Pulmonary artery endothelial cell (primary cell): ENCODE data around the gene KRTAP1-1. TPM values are rescaled to one million over a fixed set of nuclear protein-coding genes. Genes with fewer than 3 reads are reported as not detected.
"Not testable (repeated sequence)": the region's sequence is repeated elsewhere in the genome, so short reads cannot be mapped to it uniquely, and the experiment has no call there.

Source experiments
- DNase-seq: peaks from one replicate; pipeline ENCODE4 v3.0.0-alpha.2; 2011; ENCODE audit warnings: low read depth, low spot score
- total RNA-seq: library from RNA; depleted of rRNA; stranded (reverse); fragments of >200 nt; gene quantifications from 2 replicates; pipeline ENCODE4 v1.2.3, GENCODE V29; 2014

The KRTAP1-1 gene
- total RNA-seq, 1 donor from 2014 or later: not detected

- no peak for DNase-seq
Observed at GRCh38 chr17:41012326-41013120, 28.7 kb downstream of the KRTAP1-1 start.

GRCh38 chr17:41010441-41010840 is 30.8 kb downstream of the KRTAP1-1 start:
- DNase-seq: no peak

DNA sequence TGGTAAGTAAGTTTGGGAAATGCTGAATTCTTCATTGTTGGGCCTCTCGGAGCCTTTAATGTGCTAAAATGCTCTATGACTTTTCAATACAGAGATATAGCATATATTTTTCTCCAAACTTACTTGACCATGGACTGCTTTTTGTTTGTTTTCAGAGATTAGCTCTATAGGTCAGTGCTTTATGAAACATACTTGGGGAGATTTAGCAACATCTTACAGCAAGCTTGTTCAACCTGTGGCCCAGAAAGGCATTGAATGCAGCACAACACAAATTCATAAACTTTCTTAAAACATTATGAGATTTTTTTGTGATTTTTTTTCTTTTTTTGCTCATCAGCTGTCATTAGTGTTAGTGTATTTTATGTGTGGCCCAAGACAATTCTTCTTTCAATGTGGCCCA is 31.3 kb downstream of the KRTAP1-1 start:
- DNase-seq: no peak

GRCh38 chr17:41009301-41009760 is 31.9 kb downstream of the KRTAP1-1 start:
- DNase-seq: no peak

- no peak for DNase-seq
Observed at GRCh38 chr17:41008811-41009210, 32.4 kb downstream of the KRTAP1-1 start, which contains the start of gene KRTAP3-1. KRTAP3-1 (minus strand) TSS chr17:41009128; CDS start chr17:41009074, 54 bp downstream.

- no peak for DNase-seq
Observed at GRCh38 chr17:41004397-41004796, 36.9 kb downstream of the KRTAP1-1 start.

DNA sequence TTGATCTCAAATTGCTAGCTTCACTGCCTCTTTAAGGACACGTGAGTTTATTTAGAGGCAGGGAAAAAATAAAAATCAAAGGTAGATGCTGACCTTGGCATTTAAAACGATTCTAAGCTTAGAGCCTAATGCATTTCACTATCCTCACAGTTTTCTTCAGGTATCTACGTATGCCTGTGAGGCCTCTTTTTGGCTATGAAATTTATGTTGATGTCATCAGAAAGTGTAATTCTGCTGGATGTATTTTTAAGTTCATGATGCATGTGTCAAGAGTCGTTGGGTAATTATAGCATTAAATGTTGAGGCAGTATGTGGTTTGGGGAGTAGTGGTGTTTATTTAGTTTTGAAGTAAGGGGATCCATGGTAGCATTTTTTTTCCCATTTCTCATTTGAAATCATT is 37.3 kb downstream of the KRTAP1-1 start:
- no peak for DNase-seq

DNA sequence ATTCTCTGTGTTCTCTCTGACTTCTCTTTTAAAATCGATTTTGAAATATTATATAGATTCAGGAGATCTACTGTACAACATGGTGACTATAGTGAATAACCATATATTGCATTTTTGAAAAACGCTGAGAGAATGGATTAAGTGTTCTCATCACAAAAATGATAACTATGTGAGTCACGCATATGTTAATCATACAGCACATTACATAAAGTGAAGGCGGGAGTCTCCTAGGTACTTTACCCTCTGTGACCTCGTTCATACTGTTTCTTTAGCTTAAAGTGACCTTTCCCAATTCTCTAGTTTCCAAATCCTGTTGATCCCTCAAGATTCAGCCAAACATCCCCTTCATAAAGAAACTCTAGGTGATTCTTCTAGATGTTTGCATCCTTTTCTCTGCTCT is 38.4 kb downstream of the KRTAP1-1 start:
- DNase-seq: no peak

GRCh38 chr17:41001795-41002194 is 39.5 kb downstream of the KRTAP1-1 start:
- DNase-seq: no peak

DNA sequence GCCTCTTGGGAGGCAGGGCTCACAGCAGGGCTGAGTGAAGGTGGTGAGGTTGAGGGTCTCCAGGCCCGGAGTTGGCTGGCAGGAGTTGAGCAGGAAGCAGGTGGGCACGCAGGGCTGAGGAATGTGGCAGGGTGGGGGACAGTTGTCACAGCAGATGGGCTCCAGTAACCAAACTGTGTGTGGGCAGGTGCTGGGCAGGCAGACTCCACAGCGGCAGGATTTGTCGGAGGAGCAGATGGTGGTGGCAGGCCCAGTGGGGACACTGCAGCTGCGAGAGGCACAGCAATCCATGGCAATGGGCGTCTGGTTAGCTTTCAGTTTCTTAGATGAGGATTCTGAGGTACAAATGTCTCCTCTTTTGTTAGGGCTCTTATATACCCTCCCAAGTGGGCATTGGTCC is 41.7 kb downstream of the KRTAP1-1 start, which contains the start of gene KRTAP3-2:
TSS of gene KRTAP3-2 (minus strand) at position 344 of the 400 bp plus-strand sequence. CDS start at position 291, 53 bp downstream.
- not testable (repeated sequence) for DNase-seq

GRCh38 chr17:40997361-40997760 is 43.9 kb downstream of the KRTAP1-1 start:
- no peak for DNase-seq

DNA sequence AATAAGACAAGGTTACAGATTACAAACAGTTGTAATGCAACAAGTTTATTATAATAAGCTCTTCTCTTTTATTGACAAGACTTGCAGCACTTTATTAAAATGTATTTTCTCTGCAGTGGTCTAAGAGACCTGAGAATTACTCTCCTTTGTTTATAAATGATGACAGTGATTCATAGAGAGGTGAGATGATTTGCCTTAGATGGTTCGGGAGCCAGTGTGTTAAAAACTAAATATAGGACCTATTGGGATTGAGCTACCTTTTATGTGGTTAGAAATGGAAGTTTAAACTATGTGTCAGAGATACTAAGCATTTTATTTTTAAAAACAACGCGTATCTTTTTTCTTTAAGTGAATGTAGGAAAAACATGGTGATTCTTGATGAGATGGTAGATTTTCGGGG is 44.4 kb downstream of the KRTAP1-1 start:
- DNase-seq: no peak

GRCh38 chr17:40995116-40995515 is 46.1 kb downstream of the KRTAP1-1 start:
- no peak for DNase-seq

- DNase-seq: no peak
Observed at GRCh38 chr17:40993839-40994238, 47.4 kb downstream of the KRTAP1-1 start, which contains the start of gene KRTAP3-3. KRTAP3-3 (minus strand) TSS chr17:40994164; CDS start chr17:40994097, 67 bp downstream.

- DNase-seq: no peak
Observed at GRCh38 chr17:40993084-40993483, 48.2 kb downstream of the KRTAP1-1 start.

GRCh38 chr17:40992666-40993065 is 48.6 kb downstream of the KRTAP1-1 start:
- no peak for DNase-seq

Other genes with a start within 250 kb of the KRTAP1-1 start
- not detected in 2 replicates for gene KRT28, start 241.5 kb downstream of the KRTAP1-1 start, total RNA-seq
- gene KRT10, start 218.8 kb downstream of the KRTAP1-1 start, total RNA-seq: 3.4 and 3.9 TPM in 2 replicates
- gene KRT12, start 174.2 kb downstream of the KRTAP1-1 start, total RNA-seq: not detected in 2 replicates
- gene KRT20, start 156.2 kb downstream of the KRTAP1-1 start, total RNA-seq: not detected in 2 replicates
- gene KRT23, start 103.8 kb downstream of the KRTAP1-1 start, total RNA-seq: not detected in 2 replicates
- gene KRT39, start 74.5 kb downstream of the KRTAP1-1 start, total RNA-seq: not detected in 2 replicates
- not detected in 2 replicates for gene KRT40, start 57.1 kb downstream of the KRTAP1-1 start, total RNA-seq
- gene KRTAP3-3, start 47.3 kb downstream of the KRTAP1-1 start, total RNA-seq: not detected in 2 replicates
- not detected in 2 replicates for gene KRTAP3-2, start 41.5 kb downstream of the KRTAP1-1 start, total RNA-seq
- gene KRTAP3-1, start 32.3 kb downstream of the KRTAP1-1 start, total RNA-seq: not detected in 2 replicates
- gene KRTAP1-5, start 14.2 kb downstream of the KRTAP1-1 start, total RNA-seq: not detected in 2 replicates
- gene KRTAP1-4, start 11.3 kb downstream of the KRTAP1-1 start, total RNA-seq: not detected in 2 replicates
- not detected in 2 replicates for gene KRTAP1-3, start 6.6 kb downstream of the KRTAP1-1 start, total RNA-seq
- gene KRTAP2-1, start 5.9 kb upstream of the KRTAP1-1 start, total RNA-seq: not detected in 2 replicates
- not detected in 2 replicates for gene KRTAP2-2, start 13.8 kb upstream of the KRTAP1-1 start, total RNA-seq
- gene KRTAP2-3, start 18.7 kb upstream of the KRTAP1-1 start, total RNA-seq: not detected in 2 replicates
- gene KRTAP2-4, start 24.4 kb upstream of the KRTAP1-1 start, total RNA-seq: not detected in 2 replicates
- gene KRTAP4-7, start 42.7 kb upstream of the KRTAP1-1 start, total RNA-seq: not detected in 2 replicates
- not detected in 2 replicates for gene KRTAP4-8, start 56.7 kb upstream of the KRTAP1-1 start, total RNA-seq
- gene KRTAP4-16, start 60.8 kb upstream of the KRTAP1-1 start, total RNA-seq: not detected in 2 replicates
- gene KRTAP4-9, start 63.9 kb upstream of the KRTAP1-1 start, total RNA-seq: not detected in 2 replicates
- not detected in 2 replicates for gene KRTAP4-11, start 76.9 kb upstream of the KRTAP1-1 start, total RNA-seq
- gene KRTAP4-12, start 82.7 kb upstream of the KRTAP1-1 start, total RNA-seq: not detected in 2 replicates
- gene KRTAP4-6, start 99.1 kb upstream of the KRTAP1-1 start, total RNA-seq: not detected in 2 replicates
- gene KRTAP4-5, start 108.4 kb upstream of the KRTAP1-1 start, total RNA-seq: not detected in 2 replicates
- not detected in 2 replicates for gene KRTAP4-4, start 119.3 kb upstream of the KRTAP1-1 start, total RNA-seq
- gene KRTAP4-3, start 126.8 kb upstream of the KRTAP1-1 start, total RNA-seq: not detected in 2 replicates
- not detected in 2 replicates for gene KRTAP4-2, start 136.8 kb upstream of the KRTAP1-1 start, total RNA-seq
- gene KRTAP4-1, start 143.5 kb upstream of the KRTAP1-1 start, total RNA-seq: not detected in 2 replicates
- gene KRTAP9-1, start 148.4 kb upstream of the KRTAP1-1 start, total RNA-seq: not detected in 2 replicates
- gene KRTAP9-2, start 185.2 kb upstream of the KRTAP1-1 start, total RNA-seq: not detected in 2 replicates
- not detected in 2 replicates for gene KRTAP9-3, start 191.0 kb upstream of the KRTAP1-1 start, total RNA-seq
- not detected in 2 replicates for gene KRTAP9-8, start 196.5 kb upstream of the KRTAP1-1 start, total RNA-seq
- not detected in 2 replicates for gene KRTAP9-4, start 208.2 kb upstream of the KRTAP1-1 start, total RNA-seq
- not detected in 2 replicates for gene KRTAP9-9, start 213.9 kb upstream of the KRTAP1-1 start, total RNA-seq
- not detected in 2 replicates for gene KRTAP9-6, start 223.9 kb upstream of the KRTAP1-1 start, total RNA-seq
- gene KRTAP9-7, start 234.2 kb upstream of the KRTAP1-1 start, total RNA-seq: not detected in 2 replicates